Measurements from ENCODE around the gene NLRP3.
"Not testable (repeated sequence)": the region's sequence is repeated elsewhere in the genome, so short reads cannot be mapped to it uniquely, and the experiment has no call there.

Gene NLRP3

DNA sequence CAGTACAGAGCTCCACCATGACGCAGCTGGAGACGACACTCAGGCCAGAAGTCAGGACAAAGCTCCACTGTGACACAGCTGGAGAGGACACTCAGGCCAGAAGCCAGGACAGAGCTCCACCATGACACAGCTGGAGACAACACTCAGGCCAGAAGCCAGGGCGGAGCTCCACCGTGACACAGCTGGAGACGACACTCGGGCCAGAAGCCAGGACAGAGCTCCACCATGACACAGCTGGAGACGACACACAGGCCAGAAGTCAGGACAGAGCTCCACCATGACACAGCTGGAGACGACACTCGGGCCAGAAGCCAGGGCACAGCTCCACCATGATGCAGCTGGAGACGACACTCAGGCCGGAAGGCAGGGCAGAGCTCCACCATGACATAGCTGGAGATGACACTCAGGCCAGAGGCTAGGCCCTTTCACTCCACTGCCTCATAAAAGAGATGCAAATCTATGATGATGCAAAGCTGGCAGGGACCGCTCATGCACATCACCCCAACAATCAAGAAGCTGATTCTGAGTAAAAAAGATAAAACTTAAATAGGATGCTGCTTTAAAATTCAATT lies 55.6 kb downstream of the NLRP3 start:
- DNase-seq: no peak

DNA sequence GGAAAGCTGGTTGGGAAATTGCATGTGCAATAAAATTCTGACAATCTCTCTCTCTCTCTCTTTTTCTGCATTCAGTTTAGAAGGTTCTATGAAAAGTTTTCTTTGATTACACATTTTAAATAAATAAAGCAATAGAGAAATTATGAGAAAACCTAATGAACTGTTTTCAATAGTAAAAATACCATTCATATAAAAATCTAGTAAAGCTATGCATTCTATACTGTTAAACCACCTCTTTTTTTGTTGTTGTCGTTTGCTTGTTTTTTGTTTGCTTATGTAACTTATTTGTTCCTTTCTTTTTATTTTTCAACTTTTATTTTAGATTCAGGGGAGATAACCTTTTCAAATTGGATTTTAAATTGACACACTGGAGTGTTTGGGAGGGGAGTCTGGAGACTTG lies 56.1 kb downstream of the NLRP3 start:
- DNase-seq: no peak

DNA sequence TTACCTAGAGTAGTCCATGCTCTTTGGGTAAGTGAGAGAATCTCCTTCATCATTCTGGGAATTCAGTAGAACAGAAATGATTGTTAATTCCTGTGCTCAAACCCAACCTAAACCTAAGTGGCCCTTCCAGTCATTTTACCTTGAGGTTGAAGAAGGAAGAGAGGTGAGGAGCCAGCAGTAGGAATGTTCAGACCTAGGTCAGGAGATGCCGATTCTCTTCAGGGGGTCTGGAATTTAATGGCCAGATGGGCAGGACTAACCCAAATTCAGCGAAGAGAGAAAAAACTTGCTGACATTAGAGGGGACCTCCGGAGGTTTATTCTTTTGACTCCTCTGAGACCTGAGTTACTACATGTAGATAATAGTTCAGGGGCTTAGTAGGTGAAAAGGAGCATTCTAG lies 58.4 kb downstream of the NLRP3 start:
- DNase-seq: no peak

DNA sequence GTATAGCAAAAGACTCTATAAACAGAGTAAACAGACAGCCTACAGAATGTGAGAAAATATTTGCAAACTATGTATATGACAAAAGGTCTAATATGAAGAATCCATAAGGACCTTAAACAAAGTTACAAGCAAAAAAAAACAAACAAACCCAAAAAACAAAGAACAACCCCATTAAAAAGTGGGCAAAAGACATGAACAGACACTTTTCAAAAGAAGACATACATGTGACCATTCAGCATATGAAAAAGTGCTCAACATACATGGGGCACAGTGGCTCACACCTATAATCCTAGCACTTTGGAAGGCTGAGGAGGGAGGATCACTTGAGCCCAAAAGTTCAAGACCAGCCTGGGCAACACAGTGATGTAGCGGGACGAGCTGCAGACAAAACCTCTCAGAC lies 59.8 kb downstream of the NLRP3 start:
- DNase-seq: no peak

DNA sequence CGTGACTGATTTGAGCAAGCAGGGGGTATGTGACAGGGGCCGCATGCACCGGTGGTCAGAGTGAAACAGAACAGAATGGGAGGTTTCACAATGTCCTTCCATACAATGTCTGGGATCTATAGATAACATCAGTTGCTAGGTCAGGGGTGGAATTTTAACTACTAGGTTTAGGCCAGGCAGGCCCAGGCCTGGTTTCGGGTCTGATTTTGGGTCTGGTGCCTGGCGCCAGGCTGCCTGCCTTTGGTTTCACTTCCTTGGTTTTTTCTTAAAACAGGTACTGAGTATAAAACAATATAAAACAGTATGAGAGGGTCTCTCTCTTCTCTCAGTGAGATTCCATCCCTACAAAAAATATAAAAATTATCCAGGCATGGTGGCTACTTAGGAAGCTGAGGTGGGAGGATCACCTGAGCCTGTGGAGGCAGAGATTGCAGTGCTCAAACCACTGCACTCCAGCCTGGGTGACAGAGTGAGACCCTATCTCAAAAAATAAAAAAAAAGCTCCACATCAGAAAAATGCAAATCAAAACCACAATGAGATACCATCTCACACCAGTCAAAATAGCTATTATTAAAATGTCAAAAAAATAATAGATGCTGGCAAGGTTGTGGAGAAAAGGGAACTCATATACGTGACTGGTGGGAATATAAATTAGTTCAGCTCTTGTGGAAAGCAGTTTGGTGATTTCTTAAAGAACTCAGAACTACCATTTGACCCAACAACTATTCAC lies 60.5 kb downstream of the NLRP3 start:
- not testable (repeated sequence) for DNase-seq

DNA sequence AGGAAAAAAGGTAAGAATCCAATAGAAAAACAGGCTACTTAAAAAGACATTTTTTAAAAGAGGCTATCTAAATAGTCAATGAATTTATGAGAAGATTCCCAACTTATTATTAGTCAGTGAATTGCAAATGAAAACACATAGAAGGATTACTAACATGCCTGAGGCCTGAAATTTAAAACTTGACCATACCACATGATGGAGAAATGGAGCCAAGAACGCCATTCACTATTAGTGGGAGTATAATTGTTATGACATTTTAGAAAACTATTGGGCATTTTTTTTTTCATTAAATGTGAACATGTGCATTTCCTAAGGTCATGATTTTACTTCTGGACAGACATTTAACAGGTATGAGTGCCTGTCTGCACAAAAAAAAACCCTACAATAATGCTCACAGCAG lies 66.8 kb downstream of the NLRP3 start:
- no peak for DNase-seq

DNA sequence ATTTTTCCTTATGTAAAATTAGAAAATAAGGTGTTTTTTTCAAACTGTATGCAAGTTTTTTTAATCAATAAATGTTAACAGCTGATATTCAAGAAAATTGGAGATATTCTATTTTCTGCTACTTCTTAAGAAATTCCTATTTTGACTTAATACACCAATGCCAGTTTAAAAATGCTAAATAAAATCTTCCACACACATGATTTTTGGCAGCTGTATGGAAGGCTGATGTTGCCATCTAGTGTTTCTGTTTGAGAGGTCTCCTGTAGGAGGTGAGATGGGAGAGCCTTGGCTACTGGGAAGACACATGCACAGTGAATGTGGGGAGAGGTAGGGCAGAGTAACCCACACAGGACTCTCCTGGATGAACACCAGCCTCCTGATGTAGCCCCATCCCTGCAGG lies 71.1 kb downstream of the NLRP3 start:
- peak; percentile 13 for DNase-seq

DNA sequence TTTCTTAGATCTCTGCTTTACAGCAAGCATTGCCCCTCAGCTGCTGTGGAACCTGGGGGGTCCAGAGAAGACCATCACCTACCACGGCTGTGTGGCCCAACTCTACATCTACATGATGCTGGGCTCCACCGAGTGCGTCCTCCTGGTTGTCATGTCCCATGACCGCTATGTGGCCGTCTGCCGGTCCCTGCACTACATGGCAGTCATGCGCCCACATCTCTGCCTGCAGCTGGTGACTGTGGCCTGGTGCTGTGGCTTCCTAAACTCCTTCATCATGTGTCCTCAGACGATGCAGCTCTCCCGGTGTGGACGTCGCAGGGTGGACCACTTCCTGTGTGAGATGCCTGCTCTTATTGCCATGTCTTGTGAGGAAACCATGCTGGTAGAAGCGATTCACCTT lies 75.4 kb downstream of the NLRP3 start:
- DNase-seq: no peak

DNA sequence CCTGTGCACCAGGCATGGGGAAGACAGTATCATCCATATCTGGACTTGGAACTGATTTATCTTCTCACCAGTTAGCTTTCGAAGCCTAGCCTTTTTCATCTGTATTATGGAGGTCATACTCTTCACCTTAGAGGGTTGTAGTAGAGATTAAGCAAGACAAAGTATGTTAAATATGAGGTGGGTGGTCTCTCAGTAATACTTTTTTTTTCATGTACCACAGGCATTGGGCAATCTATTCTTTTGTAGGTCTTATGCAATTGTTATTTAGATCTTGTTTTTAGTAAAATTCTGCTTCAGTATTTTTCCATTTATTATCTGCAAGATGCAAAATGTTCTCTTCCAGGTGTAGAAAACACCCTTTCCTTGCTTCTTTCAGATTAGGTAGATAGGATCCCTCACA lies 77.1 kb downstream of the NLRP3 start:
- no peak for DNase-seq

DNA sequence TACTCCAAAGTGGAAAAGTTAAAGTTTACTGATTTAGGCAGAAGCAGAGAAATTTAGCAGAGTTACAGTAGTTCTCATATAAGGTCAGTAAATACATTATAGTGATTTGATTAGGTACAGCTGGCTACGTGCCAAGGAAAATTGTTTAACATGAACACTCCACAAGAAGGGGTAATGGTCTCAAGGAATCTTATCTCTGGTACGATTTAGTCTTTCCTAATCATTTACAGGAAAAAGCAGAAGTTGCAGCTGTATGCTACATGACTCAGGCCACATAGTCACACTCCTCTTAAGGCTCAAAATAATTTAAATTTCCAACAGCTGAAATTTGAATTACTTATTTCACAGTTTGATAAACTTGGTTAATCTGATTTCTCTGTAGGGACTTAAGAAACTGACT lies 78.8 kb downstream of the NLRP3 start:
- no peak for DNase-seq

DNA sequence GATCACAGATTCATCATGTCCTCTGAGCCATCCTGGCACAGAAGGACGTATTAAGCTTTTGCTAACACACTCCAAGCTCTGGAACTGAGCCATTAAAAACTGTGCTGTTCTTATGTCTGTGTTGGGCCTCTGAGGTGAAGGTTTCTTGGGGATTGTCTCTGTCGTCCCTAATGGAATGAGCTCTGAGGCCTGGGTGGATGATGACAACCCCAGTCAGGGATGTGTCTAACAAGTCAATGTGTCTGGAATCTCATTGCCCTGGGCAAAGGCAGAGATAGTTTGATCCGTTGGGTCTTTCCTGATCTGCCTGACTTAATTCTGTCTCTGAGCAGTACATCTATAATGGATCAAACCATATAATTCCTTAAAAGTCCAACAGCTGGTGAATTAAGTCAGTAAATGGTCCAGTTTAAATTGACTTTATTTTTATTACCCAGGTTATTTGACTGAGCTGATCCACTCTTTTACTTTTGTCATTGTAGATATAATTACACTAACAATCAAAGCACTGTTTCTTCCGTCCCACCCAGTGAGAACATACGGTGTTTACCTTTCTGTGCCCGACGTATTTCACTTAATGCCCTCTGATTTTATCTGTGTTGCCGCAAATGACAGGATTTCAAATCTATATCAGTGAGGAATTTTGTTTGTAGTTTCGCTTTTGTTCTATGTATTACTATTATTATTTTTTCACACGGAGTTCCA lies 80.8 kb downstream of the NLRP3 start:
- DNase-seq: no peak
